Measurements from ENCODE around the gene SALL3.
A peak's percentile ranks its signal among the peaks of the same experiment; 100 is the strongest.

SALL3 gene

GRCh38 chr18:78994000-78994399, 14.4 kb downstream of the SALL3 start:
- in situ Hi-C loops (cut with HindIII; ENCODE audit: low sequenced_read_pairs) = no loop called here
- H3K4me3 ChIP-seq (ENCODE audit: low read depth, low read length) = no peak overlapping the region
- no peak for DNase-seq (ENCODE audit: low read depth, low spot score)
- TF ChIP-seq CTCF (IDR thresholded peaks at IDR 0.05; ENCODE audit: low read depth, low read length) = no peak

GRCh38 chr18:78994531-78994930, 14.9 kb downstream of the SALL3 start:
- in situ Hi-C loops (cut with HindIII; ENCODE audit: low sequenced_read_pairs) = no loop called here
- TF ChIP-seq CTCF (IDR thresholded peaks at IDR 0.05; ENCODE audit: low read depth, low read length) = no peak
- no peak for DNase-seq (ENCODE audit: low read depth, low spot score)
- H3K4me3 ChIP-seq (ENCODE audit: low read depth, low read length) = no peak overlapping the region

GRCh38 chr18:78994977-78995582, 15.5 kb downstream of the SALL3 start:
- no peak for TF ChIP-seq CTCF (IDR thresholded peaks at IDR 0.05; ENCODE audit: low read depth, low read length)
- H3K4me3 ChIP-seq (ENCODE audit: low read depth, low read length) = no peak overlapping the region
- in situ Hi-C loops (cut with HindIII; ENCODE audit: low sequenced_read_pairs) = no loop called here
- no peak for DNase-seq (ENCODE audit: low read depth, low spot score)

GRCh38 chr18:78995740-78996395, 16.2 kb downstream of the SALL3 start:
- TF ChIP-seq CTCF (IDR thresholded peaks at IDR 0.05; ENCODE audit: low read depth, low read length) = no peak
- in situ Hi-C loops (cut with HindIII; ENCODE audit: low sequenced_read_pairs) = no loop called here
- no peak overlapping the region for H3K4me3 ChIP-seq (ENCODE audit: low read depth, low read length)
- DNase-seq (ENCODE audit: low read depth, low spot score) = no peak

GRCh38 chr18:78996741-78997490, 17.3 kb downstream of the SALL3 start:
- in situ Hi-C loops (cut with HindIII; ENCODE audit: low sequenced_read_pairs) = no loop called here
- H3K4me3 ChIP-seq (ENCODE audit: low read depth, low read length) = no peak overlapping the region
- DNase-seq (ENCODE audit: low read depth, low spot score) = no peak
- TF ChIP-seq CTCF (IDR thresholded peaks at IDR 0.05; ENCODE audit: low read depth, low read length) = no peak

GRCh38 chr18:78998371-78999071, 18.9 kb downstream of the SALL3 start:
- peak; percentile 30 for DNase-seq (ENCODE audit: low read depth, low spot score)
- in situ Hi-C loops (cut with HindIII; ENCODE audit: low sequenced_read_pairs) = no loop called here
- H3K4me3 ChIP-seq (ENCODE audit: low read depth, low read length) = no peak overlapping the region
- TF ChIP-seq CTCF (IDR thresholded peaks at IDR 0.05; ENCODE audit: low read depth, low read length) = no peak

Data from astrocyte of the spinal cord (primary cell).